ENCODE data around the gene ZNF677.
A peak's percentile ranks its signal among the peaks of the same experiment; 100 is the strongest.
"Not testable (repeated sequence)": the region's sequence is repeated elsewhere in the genome, so short reads cannot be mapped to it uniquely, and the experiment has no call there.

ZNF677 gene
- 5.3 to 8.9 (median 6.8) reads per million in 4 experiments for total RNA-seq

DNA sequence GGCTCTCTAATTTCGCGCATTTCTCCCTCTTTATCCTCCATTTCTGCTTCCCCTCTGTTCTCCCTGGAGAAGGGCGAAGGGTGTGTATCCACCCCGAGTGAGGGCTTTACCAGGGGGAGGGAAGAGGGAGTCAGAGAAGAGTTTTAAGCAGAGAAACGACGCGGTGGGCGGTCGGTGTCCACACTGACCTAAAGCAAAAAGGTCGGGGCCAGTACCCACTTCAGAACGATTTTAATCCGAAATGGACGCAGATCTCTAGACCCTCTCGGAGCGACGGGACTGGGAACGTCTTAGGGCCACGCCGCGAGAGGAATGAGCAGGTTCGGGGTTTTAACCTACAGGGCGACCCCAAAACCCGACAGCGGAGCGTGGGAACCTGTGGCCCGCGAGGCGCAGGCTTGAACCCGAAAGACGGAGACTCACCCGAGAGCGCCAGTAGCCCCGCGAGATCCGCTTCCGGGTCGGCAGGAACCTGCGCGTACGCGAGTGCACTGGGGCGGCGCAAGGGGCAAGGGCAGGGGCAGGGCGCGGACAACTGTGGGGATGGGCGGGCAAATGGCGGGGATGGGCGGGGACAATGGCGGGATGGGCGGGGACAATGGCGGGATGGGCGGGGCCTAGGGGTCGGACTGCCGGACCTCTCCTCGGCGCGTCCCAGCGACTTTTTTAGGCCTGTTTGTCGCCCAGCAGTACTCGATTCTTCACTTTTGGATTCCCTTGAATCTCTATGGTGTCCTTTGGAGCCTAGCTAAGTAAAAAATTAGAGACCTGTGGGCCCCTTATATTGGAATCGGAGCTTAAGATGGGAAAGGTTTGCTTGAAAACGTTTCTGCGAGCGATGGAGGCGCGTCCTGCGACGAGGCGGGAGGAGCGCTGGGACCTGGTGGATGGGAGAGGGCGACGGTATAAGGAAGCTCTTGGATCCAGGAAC, at the start of gene ZNF677:
Gene ZNF677, minus strand, starts transcription at position 463 of the 931 bp plus-strand sequence. CDS start 3,323 bp downstream, outside the sequence.
- peak; percentile 72 for DNase-seq

DNA sequence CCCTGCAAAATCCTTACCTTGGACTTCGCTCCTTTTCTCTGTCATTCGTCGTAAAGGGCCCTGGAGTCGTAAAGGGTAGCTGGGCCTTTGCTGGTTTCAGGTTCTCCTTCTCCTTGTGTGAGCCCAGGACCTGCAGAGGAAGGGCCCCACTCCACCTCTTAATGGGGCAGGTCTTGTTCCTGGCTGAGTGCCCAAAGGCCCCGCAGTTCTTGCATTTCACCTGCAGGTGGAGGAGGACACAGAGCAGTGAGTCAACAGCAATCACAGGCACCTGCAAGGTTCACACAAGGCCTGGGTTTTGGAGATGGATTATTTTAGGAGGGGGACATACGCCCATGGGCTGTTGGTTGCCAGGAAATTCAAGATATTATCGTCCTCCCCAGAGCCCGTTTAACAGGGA, 46.7 kb upstream of the ZNF677 start:
- not testable (repeated sequence) for DNase-seq

DNA sequence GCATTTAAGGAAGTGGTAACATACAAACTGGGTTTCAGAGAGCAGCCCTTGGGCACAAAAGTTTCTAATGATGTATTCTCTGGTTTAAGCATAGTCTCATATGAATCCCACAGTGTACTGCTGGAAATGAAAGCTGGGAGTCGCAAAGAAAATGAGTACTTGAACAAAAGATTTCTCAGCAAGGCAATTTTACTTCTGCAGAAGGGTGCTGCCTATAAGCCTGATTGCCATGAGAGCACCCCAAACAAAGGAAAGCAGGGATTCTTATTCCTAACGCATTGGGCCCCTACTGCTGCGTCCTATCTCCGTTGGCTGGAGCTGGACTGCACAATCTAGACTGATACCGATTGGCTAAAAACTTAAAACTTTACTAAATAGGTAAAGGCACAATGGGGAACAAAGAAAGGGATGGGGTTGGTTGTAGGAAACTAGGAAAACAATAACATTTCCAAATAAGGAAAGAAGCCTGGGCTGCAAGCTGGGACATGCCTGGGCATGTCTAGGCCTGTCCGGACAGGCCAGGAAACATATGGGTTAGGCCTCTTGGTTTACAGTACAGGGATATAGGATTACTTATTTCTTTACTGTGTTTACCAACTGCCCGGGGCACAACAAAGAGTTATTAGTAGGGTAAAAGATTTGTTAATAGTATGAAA, 40.2 kb upstream of the ZNF677 start:
- DNase-seq = no peak

DNA sequence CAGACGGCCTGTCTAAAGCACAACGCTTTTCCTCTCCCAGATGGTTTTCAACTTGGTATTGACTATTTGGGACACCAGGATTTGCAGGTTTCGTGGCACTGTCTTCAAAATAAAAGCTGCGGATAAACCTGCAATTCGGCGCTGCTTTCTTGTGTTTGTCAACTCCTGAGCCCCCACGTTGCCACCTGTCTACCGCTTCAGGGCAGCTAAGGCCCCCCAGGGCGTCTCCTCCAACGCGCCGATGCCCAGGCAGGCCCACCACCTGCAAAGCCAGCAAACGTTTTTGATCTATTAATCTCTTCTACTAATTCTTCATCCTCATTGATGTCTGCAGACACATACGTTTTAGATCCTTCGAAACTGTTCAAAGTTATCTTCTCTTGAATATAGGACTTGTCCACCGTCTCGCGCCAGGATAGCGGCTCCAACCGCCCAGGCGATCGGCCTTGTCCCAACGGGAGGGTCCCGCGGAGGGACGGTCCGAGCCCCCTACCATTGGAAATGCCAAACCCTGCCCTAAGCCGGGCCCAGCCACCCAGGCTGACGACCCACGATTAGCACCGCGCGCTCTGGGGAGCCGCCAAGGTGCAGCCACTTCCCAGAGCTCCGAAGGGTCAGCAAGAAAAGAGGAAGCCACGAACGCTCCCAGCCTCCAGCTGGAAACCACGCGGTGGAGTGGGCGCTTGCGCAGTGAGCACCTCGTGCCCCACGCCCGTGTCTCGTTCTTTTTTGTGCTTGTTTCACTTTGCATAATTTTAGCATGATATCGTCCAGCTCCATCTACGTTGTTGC, 36.3 kb upstream of the ZNF677 start:
- no peak for DNase-seq

DNA sequence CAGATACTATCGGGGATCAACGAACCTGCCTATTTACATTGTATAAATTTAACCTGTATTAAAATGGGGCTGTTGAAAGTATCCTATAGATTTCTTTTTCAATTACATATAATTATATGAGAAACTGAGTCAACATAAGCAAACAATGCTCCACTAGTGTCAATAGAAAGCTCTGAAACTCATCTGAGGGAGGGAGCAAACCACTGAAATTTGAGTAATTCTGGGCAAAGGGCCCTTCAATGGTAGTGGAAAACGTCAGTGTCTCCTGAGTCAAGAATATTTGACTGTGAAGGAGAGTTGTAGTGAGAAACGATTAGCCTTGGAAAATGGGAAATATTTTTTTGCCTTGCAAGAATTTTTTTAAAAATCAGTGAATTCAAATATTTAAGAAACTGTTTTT, 30.4 kb upstream of the ZNF677 start:
- no peak for DNase-seq

DNA sequence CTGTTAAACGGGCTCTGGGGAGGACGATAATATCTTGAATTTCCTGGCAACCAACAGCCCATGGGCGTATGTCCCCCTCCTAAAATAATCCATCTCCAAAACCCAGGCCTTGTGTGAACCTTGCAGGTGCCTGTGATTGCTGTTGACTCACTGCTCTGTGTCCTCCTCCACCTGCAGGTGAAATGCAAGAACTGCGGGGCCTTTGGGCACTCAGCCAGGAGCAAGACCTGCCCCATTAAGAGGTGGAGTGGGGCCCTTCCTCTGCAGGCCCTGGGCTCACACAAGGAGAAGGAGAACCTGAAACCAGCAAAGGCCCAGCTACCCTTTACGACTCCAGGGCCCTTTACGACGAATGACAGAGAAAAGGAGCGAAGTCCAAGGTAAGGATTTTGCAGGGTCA, 27.3 kb upstream of the ZNF677 start:
- peak; percentile 0 for DNase-seq

DNA sequence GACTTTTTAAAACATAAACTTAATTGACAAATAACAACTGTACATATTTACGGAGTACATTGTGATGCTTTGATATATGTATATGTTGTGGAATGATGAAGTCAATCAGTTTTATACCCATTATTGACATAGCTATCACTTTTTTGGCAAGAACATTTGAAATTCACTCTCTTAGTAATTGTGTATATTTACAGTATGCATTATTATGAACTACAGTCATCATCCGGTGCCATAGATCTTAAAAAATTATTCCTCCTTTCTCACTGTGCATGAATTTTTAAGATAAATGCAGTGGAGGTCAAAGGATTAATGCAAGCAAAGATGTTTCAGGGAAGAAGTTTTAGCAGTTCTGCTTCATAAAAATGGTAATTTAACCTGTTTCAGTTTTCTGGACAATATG, 20.8 kb upstream of the ZNF677 start:
- no peak for DNase-seq

DNA sequence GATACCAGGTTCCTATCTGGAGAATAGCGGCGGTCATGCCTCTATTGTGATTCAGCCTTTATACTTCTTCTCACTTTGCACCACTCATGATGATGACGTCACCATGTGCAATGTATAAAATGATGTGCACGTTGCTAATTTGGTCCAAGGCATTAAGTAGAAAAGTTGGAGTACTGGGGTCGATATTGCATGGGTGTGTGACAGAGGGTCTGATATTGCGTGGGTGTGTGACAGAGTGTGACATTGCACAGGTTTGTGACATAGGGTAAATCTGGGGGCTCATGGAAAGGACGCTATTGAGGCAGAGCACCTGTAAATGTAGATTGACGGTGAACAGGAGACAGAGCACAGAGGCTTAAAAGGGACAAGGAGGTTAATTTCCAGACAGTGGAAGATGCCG, 17.4 kb upstream of the ZNF677 start:
- DNase-seq = no peak

DNA sequence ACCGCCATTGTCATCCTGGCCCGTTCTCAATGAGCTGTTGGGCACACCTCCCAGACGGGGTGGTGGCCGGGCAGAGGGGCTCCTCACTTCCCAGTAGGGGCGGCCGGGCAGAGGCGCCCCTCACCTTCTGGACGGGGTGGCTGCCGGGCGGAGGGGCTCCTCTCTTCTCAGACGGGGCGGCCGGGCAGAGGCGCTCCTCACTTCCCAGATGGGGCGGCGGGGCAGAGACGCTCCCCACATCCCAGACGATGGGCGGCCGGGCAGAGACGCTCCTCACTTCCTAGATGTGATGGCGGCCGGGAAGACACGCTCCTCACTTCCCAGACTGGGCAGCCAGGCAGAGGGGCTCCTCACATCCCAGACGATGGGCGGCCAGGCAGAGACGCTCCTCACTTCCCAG, 15.2 kb upstream of the ZNF677 start:
- not testable (repeated sequence) for DNase-seq

DNA sequence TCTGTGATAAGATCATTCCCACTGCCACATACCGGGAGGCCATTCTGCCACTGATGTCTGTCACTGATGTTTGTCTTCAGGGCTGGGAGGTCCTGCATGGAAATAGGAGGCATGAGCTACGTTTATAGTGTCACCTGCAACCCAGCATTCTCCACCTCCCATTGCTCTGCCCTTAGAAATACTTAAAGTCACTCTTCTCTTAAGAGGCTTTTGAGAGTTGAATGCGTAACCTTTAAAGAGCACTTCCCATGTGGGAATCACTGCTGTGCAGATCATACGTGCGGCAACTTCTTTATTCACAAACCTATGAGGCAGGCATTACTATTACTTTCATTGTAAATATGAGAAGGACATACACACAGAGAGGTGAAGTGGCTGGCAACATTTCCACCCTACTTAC, 12.9 kb upstream of the ZNF677 start, which contains the start of gene VN1R4:
Gene VN1R4, minus strand, starts transcription at position 101 of the 400 bp plus-strand sequence. Its CDS starts 58 bp downstream, at position 43.
- not testable (repeated sequence) for DNase-seq

DNA sequence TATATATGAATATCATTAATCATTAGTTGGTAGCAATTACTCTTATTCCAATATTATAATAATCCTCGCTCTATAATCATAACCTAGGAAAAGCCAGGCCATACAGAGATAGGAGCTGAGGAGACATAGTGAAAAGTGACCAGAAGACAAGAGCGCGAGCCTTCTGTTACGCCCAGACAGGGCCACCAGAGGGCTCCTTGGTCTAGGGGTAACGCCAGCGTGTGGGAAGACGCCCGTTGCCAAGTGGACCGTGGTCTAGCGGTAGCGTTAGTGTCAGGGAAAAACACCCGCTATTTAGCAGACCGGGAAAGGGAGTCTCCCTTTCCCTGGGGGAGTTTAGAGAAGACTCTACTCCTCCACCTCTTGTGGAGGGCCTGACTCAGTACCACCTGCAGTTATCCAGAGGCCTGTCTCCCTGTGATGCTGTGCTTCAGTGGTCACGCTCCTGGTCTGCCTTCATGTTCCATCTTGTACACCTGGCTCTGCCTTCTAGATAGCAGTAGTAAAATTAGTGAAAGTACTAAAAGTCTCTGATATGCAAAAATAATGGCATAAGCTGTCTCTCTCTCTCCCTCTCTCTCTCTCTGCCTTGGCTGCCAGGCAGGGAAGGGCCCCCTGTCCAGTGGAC, 3.2 kb upstream of the ZNF677 start, which contains the start of gene VN1R2:
Gene VN1R2, plus strand, starts transcription at position 578 of the 628 bp plus-strand sequence. CDS start 84 bp downstream, outside the sequence.
- not testable (repeated sequence) for DNase-seq

DNA sequence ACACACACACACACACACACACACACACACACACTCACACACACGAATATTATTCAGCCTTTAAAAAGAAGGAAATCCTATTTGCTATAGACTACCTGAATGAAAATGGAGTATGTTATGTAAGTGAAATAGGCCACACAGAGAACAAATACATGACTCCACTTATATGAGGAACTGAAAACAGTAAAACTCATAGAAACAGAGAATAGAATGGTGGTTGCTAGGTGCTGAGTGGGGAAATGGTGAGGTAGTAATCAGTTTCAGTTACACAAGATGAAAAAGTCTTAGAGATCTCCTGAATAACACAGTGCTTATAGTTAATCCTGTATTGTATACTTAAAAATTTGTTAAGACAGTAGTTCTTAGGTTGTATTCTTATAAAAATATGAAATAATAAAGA, 8.2 kb downstream of the ZNF677 start:
- DNase-seq = no peak

DNA sequence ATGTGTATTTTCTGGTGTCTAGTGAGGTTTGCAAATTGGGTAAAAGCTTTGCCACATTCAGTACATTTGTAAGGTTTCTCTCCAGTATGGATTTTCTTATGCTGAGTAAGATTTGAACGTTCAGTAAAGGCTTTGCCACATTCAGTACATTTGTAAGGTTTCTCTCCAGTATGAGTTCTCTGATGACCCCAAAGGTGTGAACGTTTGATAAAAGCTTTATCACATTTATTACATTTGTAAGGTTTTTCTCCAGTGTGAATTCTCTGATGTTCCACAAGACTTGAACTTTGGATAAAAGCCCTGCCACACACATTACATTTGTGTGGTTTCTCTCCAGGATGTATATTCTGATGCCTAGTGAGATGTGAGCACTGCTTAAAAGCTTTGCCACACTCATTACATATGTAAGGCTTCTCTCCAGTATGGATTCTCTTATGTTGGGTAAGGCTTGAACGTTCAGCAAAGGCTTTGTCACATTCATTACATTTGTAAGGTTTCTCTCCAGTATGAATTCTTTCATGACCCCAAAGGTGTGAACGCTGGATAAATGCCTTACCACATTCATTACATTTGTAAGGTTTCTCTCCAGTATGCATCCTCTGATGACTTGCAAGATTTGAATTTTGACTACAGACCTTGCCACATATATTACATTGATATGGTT, 17.4 kb downstream of the ZNF677 start:
- no peak for DNase-seq

DNA sequence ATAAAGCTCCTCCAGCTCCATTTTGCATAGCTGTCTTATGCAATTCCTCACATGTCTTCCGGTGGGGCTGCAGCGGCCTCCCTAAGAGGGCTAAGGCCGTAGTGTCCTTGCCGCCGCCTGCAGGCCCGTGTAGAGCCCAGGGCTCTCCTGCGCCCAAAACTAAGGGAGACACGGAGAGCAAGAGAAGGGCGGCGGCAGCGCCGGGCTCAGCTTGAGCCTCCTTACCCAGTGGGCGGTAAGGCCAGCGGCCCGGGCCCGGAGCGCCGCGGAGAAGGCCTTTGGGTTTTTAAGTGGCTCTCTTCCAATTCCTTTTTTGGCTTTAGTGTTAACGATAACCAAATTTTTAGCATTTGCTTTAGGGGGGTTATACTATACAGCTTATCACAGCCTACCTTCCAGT, 30.1 kb downstream of the ZNF677 start:
- no peak for DNase-seq

DNA sequence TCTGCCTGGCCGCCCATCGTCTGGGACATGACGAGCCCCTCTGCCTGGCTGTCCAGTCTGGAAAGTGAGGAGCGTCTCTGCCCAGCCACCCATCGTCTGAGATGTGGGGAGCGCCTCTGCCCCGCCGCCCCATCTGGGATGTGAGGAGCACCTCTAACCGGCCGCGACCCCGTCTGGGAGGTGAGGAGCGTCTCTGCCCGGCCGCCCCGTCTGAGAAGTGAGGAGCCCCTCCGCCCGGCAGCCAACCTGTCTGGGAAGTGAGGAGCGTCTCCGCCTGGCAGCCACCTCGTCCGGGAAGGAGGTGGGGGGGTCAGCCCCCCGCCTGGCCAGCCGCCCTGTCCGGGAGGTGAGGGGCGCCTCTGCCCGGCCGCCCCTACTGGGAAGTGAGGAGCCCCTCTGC, 32.0 kb downstream of the ZNF677 start:
- not testable (repeated sequence) for DNase-seq

DNA sequence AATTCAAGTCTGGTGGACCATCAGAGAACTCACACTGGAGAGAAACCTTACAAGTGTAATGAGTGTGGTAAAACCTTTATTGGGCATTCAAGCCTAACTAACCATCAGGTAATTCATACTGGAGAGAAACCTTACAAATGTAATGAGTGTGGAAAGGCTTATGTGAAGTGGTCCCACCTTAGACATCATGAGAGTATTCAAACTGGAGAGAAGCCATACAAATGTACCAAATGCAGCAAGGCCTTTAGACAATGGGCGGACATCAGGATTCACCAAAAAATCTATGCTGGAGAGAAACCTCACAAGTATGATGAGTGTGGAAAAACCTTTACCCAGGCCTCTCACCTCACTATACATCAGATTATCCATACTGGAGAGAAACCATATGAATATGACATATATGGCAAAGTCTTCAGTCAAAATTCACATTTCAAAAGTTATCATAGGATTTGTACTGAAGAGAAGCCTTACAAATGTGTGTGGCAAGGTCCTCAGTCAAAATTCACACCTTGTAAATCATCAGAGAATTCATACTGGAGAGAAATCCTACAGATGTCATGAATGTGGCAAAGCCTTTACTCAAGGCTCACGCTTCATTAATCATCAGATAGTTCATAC, 41.9 kb downstream of the ZNF677 start:
- DNase-seq = no peak

DNA sequence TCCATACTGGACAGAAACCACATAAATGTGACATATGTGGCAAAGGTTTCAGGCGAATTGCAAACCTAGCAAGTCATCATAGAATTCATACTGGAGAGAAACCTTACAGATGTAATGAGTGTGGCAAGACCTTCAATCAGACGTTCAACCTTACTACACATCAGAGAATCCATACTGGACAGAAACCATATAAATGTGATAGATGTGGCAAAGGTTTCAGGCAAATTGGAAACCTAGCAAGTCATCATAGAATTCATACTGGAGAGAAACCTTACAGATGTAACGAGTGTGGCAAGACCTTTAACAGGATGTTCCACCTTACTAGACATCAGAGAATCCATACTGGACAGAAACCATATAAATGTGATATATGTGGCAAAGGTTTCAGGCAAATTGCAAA, 43.1 kb downstream of the ZNF677 start:
- DNase-seq = not testable (repeated sequence)

DNA sequence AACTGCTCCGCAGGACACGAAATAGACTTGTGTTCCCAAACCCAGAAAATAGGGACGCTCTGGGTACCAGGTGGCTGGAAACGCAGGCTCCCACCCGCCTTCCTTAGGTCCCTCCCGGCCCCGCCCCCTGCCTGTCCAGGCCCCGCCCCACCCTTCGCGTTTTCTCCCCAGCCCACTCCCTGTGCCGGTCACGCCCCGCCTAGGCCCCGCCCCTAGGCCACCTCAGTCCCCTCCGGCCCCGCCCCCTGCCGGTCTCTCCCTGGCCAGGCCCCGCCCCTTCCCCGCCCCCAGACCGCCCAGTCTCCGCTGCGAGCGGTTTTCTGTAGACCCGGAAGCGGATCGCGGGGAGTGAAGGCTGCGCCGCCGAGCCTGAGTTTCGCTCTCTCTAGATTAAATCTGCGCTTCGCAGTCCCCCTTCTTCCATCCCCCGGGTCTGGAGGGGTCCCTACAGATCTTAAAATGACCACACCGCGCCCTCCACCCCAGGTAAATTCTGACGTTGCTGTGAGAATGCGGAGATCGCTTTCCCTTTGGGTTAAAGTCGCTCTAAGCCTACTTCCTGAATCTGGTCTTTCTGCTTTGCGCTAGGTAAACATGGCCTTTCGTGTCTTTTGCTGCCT, 57.8 kb downstream of the ZNF677 start:
- peak; percentile 91 for DNase-seq

DNA sequence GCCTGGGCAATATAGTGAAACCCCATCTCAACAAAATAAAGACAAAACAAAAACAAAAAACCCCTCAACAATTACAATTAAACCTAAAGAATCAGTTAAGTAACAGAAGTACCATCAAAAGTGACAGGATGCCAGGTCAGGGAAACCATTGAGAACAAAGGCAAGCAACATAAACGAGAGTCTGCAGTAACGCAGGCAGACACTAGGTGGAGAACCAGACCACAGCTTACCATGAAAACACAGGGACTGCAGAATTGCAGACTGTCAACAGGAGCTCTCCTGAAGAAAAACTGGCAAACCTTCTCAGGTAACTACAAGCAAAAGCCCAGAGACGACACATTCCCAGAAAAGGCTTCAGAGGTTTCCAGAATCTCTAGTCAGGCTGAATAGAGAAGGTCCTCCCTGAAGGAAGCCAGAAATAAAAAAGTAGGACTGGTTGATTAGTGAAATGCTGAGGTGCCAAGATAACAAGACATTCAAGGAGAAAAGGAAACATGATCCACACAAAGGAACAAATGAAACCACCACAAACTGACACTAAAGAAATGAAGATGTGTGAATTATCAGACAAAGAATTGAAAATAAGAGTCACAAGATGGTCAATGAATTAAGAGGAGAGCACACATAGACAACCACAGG, 59.3 kb downstream of the ZNF677 start:
- peak; percentile 58 for DNase-seq

DNA sequence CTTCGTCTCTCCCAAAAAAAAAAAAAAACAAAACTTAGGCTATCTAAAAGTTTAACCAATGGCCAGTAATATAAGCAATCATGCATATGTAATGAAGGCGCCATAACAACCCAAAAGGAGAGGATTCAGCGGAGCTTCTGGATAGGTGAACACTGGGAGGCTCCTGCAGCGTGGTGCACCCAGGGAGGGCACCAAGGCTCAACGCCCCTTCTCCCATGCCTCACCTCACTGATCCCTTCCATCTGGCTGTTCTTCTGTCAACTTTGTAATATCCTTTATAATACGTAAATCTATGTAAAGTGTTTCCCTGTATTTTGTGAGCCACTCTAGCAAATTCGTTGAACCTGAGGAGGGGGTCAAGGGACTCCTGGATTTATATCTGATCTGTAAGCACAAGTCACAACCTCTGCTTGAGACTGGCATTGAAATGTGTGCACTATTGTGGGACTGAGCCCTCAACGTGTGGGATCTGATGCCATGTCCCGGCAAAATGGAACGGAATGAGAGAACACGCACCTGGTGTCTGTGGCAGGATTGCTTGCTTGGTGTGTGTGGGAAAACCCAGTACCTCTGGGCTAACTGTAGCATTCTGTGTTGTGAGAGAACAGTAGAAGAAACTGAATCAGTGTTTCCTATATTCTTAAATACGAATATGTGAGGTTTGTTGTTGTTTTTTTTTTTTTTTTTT, 61.0 kb downstream of the ZNF677 start:
- DNase-seq = no peak

Data from effector CD8-positive, alpha-beta T cell (primary cell).